GM12878 (cell line): Measurements from ENCODE around the gene CTSH. TPM values are rescaled to one million over a fixed set of nuclear protein-coding genes. Genes with fewer than 3 reads are reported as not detected.

Source experiments
- BCLAF1 ChIP-seq: fragments of 450-650 bp; IDR thresholded peaks from 2 replicates; pipeline ENCODE4 v1.6.1; 2017; ENCODE audit warnings: antibody characterized with exemption, mild to moderate bottlenecking, moderate library complexity
- EZH2 ChIP-seq: IDR thresholded peaks from 2 replicates; pipeline ENCODE4 v1.6.1; 2012; ENCODE audit warnings: low read depth, mild to moderate bottlenecking, control low read depth, inconsistent platforms, low read length, borderline replicate concordance; ENCODE audit not compliant: control insufficient read depth
- HCFC1 ChIP-seq: fragments of 150-350 bp; IDR thresholded peaks from 2 replicates; pipeline ENCODE4 v1.6.1; 2014; ENCODE audit warnings: low read length
- MEF2B ChIP-seq: fragments of 450-650 bp; IDR thresholded peaks from 2 replicates; pipeline ENCODE4 v1.6.1; 2018; ENCODE audit warnings: mild to moderate bottlenecking, moderate library complexity; ENCODE audit not compliant: partially characterized antibody, poor library complexity, severe bottlenecking
- NFXL1 ChIP-seq: fragments of 450-650 bp; IDR thresholded peaks from 2 replicates; pipeline ENCODE4 v1.6.1; 2017; ENCODE audit warnings: antibody characterized with exemption, mild to moderate bottlenecking, borderline replicate concordance
- POLR2AphosphoS2 ChIP-seq: IDR thresholded peaks from 2 replicates; pipeline ENCODE4 v1.6.1; 2011; ENCODE audit warnings: low read depth, mild to moderate bottlenecking, low read length, improper control_type of control experiment, moderate library complexity
- SMC3 ChIP-seq: IDR thresholded peaks from 2 replicates; pipeline ENCODE4 v1.6.1; 2011; ENCODE audit warnings: low read length, improper control_type of control experiment, borderline replicate concordance
- SP1 ChIP-seq: IDR thresholded peaks from one replicate; pipeline ENCODE4 v1.6.1; 2011; ENCODE audit warnings: low read depth, low read length
- ZBED1 ChIP-seq: IDR thresholded peaks from 2 replicates; pipeline ENCODE4 v1.6.1; 2016; ENCODE audit warnings: borderline replicate concordance
- ZNF274 ChIP-seq: IDR thresholded peaks from one replicate; pipeline ENCODE4 v1.8.0; 2011; ENCODE audit not compliant: insufficient read length, insufficient read depth
- polyA plus RNA-seq, 11 experiments: library from polyadenylated mRNA; depleted of rRNA in 4 of 11; unstranded in 6 of 11; stranded (reverse) in 5 of 11; fragments of >200 nt; fragmentation: Nextera tagmentation in 4 of 11; fragmentation: Illumina TruSeq in 1 of 11; extraction: Ambion mirVana in 4 of 11; extraction: Trizol in 1 of 11; gene quantifications; 1 replicate in 1 of 11; 2 replicates in 10 of 11; pipeline versions ENCODE4 v1.2.1 to v1.2.3, GENCODE V29; 2011 to 2016; ENCODE audit warnings: inconsistent platforms in 2 of 11, missing spikeins in 2 of 11, low read depth in 1 of 11
- total RNA-seq, 4 experiments: library from RNA; depleted of rRNA in 3 of 4; stranded (reverse); fragments of >200 nt in 3 of 4; fragmentation: Illumina TruSeq in 1 of 4; extraction: Trizol in 1 of 4; gene quantifications; 2 replicates each; pipeline versions ENCODE4 v1.2.1 to v1.2.3, GENCODE V29; 2013 to 2021
- TF ChIP-seq, protein P1 (sequence below): IDR thresholded peaks from 2 replicates; pipeline ENCODE4 v1.6.1; 2011; ENCODE audit warnings: mild to moderate bottlenecking, low read depth, low read length, moderate library complexity; ENCODE audit not compliant: insufficient replicate concordance
- TF ChIP-seq, protein P2 (sequence below): fragments of 450-650 bp; formaldehyde crosslinking; IDR thresholded peaks from 2 replicates; pipeline ENCODE4 v1.5.0; 2022; ENCODE audit warnings: mild to moderate bottlenecking, missing genetic modification characterization
- TF ChIP-seq, protein P3 (sequence below): IDR thresholded peaks from 2 replicates; pipeline ENCODE4 v1.6.1; 2011; ENCODE audit warnings: low read depth, mild to moderate bottlenecking, low read length, moderate library complexity, borderline replicate concordance; ENCODE audit errors: extremely low read depth
- TF ChIP-seq, protein P4 (sequence below): fragments of 450-650 bp; IDR thresholded peaks from 2 replicates; pipeline ENCODE4 v1.6.1; 2017; ENCODE audit warnings: mild to moderate bottlenecking, moderate library complexity
- TF ChIP-seq, protein P5 (sequence below), 3 experiments: IDR thresholded peaks in 2 of 3; conservative IDR thresholded peaks in 1 of 3; 2 replicates each; pipeline ENCODE4 v1.5.1; 2011; ENCODE audit warnings: low read depth in 3 of 3, low read length in 3 of 3, mild to moderate bottlenecking in 3 of 3, control low read depth in 2 of 3, moderate library complexity in 2 of 3, inconsistent platforms in 1 of 3, mixed read lengths in 1 of 3; ENCODE audit not compliant: control insufficient read depth in 2 of 3, insufficient read depth in 1 of 3; ENCODE audit errors: extremely low read depth in 1 of 3

CTSH gene
- total and polyA plus RNA-seq, 10 of the 15 experiments (the other 5 are each of a cell fraction or from before 2014, with no cell fraction given) = 30.2 to 1,212 (median 519) TPM

DNA sequence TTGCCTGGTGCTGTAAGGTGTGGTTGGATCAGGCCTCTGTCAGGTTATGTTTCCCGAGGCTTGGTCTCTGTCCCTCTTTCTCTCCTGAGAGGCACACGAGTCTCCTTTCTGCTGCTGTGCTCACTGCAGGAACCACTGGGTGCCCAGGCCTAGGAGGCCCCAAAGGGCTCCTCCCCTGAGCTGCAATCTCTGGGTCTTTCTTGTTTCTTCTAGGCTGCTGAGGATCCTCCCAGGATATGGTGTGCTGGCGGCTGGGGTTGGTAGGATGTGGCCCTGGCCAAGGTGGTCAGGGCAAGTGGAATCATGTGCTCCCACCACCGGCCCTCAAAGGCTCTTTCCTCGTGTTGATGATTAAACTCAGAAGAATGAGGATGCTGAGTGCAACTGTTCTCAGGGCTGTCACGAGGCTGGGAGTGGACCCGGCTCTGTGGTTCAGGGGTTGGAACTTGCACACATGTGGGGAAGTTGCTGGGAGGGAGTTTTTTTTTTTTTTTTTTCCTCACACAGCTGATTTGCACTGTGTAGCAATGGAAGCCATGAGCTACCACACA lies 43.6 kb upstream of the CTSH start (continued):
- no peak for TF ChIP-seq POLR2AphosphoS2
- TF ChIP-seq BCLAF1 = no peak
- no peak for TF ChIP-seq EZH2
- TF ChIP-seq SMC3 = no peak
- no peak for TF ChIP-seq NFXL1
- TF ChIP-seq, protein P1, sequence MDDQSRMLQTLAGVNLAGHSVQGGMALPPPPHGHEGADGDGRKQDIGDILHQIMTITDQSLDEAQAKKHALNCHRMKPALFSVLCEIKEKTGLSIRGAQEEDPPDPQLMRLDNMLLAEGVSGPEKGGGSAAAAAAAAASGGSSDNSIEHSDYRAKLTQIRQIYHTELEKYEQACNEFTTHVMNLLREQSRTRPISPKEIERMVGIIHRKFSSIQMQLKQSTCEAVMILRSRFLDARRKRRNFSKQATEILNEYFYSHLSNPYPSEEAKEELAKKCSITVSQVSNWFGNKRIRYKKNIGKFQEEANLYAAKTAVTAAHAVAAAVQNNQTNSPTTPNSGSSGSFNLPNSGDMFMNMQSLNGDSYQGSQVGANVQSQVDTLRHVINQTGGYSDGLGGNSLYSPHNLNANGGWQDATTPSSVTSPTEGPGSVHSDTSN = no peak
- peak; percentile 19 for TF ChIP-seq MEF2B
- TF ChIP-seq HCFC1 = no peak
- TF ChIP-seq ZNF274 = no peak
- TF ChIP-seq, protein P2, sequence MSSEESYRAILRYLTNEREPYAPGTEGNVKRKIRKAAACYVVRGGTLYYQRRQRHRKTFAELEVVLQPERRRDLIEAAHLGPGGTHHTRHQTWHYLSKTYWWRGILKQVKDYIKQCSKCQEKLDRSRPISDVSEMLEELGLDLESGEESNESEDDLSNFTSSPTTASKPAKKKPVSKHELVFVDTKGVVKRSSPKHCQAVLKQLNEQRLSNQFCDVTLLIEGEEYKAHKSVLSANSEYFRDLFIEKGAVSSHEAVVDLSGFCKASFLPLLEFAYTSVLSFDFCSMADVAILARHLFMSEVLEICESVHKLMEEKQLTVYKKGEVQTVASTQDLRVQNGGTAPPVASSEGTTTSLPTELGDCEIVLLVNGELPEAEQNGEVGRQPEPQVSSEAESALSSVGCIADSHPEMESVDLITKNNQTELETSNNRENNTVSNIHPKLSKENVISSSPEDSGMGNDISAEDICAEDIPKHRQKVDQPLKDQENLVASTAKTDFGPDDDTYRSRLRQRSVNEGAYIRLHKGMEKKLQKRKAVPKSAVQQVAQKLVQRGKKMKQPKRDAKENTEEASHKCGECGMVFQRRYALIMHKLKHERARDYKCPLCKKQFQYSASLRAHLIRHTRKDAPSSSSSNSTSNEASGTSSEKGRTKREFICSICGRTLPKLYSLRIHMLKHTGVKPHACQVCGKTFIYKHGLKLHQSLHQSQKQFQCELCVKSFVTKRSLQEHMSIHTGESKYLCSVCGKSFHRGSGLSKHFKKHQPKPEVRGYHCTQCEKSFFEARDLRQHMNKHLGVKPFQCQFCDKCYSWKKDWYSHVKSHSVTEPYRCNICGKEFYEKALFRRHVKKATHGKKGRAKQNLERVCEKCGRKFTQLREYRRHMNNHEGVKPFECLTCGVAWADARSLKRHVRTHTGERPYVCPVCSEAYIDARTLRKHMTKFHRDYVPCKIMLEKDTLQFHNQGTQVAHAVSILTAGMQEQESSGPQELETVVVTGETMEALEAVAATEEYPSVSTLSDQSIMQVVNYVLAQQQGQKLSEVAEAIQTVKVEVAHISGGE (CRISPR knock-in tag) = no peak
- TF ChIP-seq, protein P3, sequence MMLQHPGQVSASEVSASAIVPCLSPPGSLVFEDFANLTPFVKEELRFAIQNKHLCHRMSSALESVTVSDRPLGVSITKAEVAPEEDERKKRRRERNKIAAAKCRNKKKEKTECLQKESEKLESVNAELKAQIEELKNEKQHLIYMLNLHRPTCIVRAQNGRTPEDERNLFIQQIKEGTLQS = no peak
- TF ChIP-seq, protein P4, sequence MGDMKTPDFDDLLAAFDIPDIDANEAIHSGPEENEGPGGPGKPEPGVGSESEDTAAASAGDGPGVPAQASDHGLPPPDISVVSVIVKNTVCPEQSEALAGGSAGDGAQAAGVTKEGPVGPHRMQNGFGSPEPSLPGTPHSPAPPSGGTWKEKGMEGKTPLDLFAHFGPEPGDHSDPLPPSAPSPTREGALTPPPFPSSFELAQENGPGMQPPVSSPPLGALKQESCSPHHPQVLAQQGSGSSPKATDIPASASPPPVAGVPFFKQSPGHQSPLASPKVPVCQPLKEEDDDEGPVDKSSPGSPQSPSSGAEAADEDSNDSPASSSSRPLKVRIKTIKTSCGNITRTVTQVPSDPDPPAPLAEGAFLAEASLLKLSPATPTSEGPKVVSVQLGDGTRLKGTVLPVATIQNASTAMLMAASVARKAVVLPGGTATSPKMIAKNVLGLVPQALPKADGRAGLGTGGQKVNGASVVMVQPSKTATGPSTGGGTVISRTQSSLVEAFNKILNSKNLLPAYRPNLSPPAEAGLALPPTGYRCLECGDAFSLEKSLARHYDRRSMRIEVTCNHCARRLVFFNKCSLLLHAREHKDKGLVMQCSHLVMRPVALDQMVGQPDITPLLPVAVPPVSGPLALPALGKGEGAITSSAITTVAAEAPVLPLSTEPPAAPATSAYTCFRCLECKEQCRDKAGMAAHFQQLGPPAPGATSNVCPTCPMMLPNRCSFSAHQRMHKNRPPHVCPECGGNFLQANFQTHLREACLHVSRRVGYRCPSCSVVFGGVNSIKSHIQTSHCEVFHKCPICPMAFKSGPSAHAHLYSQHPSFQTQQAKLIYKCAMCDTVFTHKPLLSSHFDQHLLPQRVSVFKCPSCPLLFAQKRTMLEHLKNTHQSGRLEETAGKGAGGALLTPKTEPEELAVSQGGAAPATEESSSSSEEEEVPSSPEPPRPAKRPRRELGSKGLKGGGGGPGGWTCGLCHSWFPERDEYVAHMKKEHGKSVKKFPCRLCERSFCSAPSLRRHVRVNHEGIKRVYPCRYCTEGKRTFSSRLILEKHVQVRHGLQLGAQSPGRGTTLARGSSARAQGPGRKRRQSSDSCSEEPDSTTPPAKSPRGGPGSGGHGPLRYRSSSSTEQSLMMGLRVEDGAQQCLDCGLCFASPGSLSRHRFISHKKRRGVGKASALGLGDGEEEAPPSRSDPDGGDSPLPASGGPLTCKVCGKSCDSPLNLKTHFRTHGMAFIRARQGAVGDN = peak; percentile 95
- no peak for TF ChIP-seq ZBED1
- TF ChIP-seq SP1 = no peak
- TF ChIP-seq, protein P5, sequence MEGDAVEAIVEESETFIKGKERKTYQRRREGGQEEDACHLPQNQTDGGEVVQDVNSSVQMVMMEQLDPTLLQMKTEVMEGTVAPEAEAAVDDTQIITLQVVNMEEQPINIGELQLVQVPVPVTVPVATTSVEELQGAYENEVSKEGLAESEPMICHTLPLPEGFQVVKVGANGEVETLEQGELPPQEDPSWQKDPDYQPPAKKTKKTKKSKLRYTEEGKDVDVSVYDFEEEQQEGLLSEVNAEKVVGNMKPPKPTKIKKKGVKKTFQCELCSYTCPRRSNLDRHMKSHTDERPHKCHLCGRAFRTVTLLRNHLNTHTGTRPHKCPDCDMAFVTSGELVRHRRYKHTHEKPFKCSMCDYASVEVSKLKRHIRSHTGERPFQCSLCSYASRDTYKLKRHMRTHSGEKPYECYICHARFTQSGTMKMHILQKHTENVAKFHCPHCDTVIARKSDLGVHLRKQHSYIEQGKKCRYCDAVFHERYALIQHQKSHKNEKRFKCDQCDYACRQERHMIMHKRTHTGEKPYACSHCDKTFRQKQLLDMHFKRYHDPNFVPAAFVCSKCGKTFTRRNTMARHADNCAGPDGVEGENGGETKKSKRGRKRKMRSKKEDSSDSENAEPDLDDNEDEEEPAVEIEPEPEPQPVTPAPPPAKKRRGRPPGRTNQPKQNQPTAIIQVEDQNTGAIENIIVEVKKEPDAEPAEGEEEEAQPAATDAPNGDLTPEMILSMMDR (IDR thresholded peaks at IDR 0.05 in 2 of 3, conservative IDR thresholded peaks at IDR 0.05 in 1 of 3; ENCODE audit: control insufficient read depth in 2 of 3, extremely low read depth in 1 of 3, insufficient read depth in 1 of 3, low read depth in 3 of 3, low read length in 3 of 3) = no peak
